HepG2 (cell line): ENCODE results near the gene ELL3. TPM values are rescaled to one million over a fixed set of nuclear protein-coding genes. Genes with fewer than 3 reads are reported as not detected.

Experiments
- AGO2 ChIP-seq: fragments of 200-400 bp; formaldehyde crosslinking; optimal IDR thresholded peaks from 2 replicates; pipeline ENCODE3; 2017; ENCODE audit warnings: mild to moderate bottlenecking, low read depth, low read length, moderate library complexity
- FOXC1 ChIP-seq: sonication (generic); formaldehyde crosslinking; IDR thresholded peaks from 2 replicates; pipeline ENCODE4 v1.8.0; 2022; ENCODE audit warnings: mild to moderate bottlenecking, missing genetic modification reagents, borderline replicate concordance
- HIC2 ChIP-seq: sonication (generic); formaldehyde crosslinking; IDR thresholded peaks from 2 replicates; pipeline ENCODE4 v1.9.0; 2022; ENCODE audit warnings: low read depth, missing genetic modification reagents
- MIER3 ChIP-seq: IDR thresholded peaks from 2 replicates; pipeline ENCODE4 v1.6.1; 2016; ENCODE audit warnings: missing compliant biosample characterization, borderline replicate concordance
- RFXAP ChIP-seq: sonication (generic); formaldehyde crosslinking; IDR thresholded peaks from 2 replicates; pipeline ENCODE4 v1.4.0; 2020; ENCODE audit warnings: missing genetic modification reagents, borderline replicate concordance
- SALL2 ChIP-seq: sonication (generic); formaldehyde crosslinking; IDR thresholded peaks from 2 replicates; pipeline ENCODE4 v1.8.1; 2023; ENCODE audit warnings: mild to moderate bottlenecking, missing genetic modification reagents, inconsistent platforms
- ZBTB7A ChIP-seq: sonication (generic); formaldehyde crosslinking; IDR thresholded peaks from 2 replicates; pipeline ENCODE4 v1.8.0; 2022; ENCODE audit warnings: mild to moderate bottlenecking, missing genetic modification reagents
- ZFAT ChIP-seq: sonication (generic); formaldehyde crosslinking; conservative IDR thresholded peaks from 2 replicates; pipeline ENCODE4 v1.8.1; 2023; ENCODE audit warnings: missing genetic modification reagents, inconsistent platforms
- ZKSCAN5 ChIP-seq: sonication (generic); formaldehyde crosslinking; IDR thresholded peaks from 2 replicates; pipeline ENCODE4 v1.5.1; 2020; ENCODE audit warnings: mild to moderate bottlenecking, missing genetic modification reagents
- ZNF350 ChIP-seq: sonication (generic); formaldehyde crosslinking; IDR thresholded peaks from 2 replicates; pipeline ENCODE4 v1.4.0; 2020; ENCODE audit warnings: mild to moderate bottlenecking, low read depth, missing genetic modification reagents, borderline replicate concordance
- ZNF782 ChIP-seq: sonication (generic); formaldehyde crosslinking; IDR thresholded peaks from 2 replicates; pipeline ENCODE4 v1.4.0; 2020; ENCODE audit warnings: missing genetic modification reagents, mild to moderate bottlenecking, borderline replicate concordance
- polyA plus RNA-seq, 8 experiments: library from polyadenylated mRNA; depleted of rRNA in 3 of 8; stranded (reverse) in 7 of 8; unstranded in 1 of 8; fragments of >200 nt; fragmentation: Illumina TruSeq in 4 of 8; extraction: Trizol in 4 of 8; gene quantifications; 2 replicates each; pipeline versions ENCODE4 v1.2.1 to v1.2.3, GENCODE V29; 2011 to 2016; ENCODE audit warnings: low read depth in 4 of 8, missing spikeins in 1 of 8, mixed read lengths in 1 of 8; ENCODE audit not compliant: insufficient read depth in 1 of 8
- total RNA-seq, 5 experiments: library from RNA; depleted of rRNA; stranded (reverse); fragments of >200 nt; fragmentation: Illumina TruSeq; extraction: Trizol; gene quantifications; 2 replicates each; pipeline ENCODE4 v1.2.3, GENCODE V29; 2016; ENCODE audit warnings: low read depth in 1 of 5
- TF ChIP-seq, protein P1 (sequence below): sonication (generic); formaldehyde crosslinking; IDR thresholded peaks from 2 replicates; pipeline ENCODE4 v1.4.0; 2020; ENCODE audit warnings: missing genetic modification reagents
- TF ChIP-seq, protein P2 (sequence below), 2 experiments: sonication (generic) in 1 of 2; formaldehyde crosslinking in 1 of 2; IDR thresholded peaks; 2 replicates each; pipeline versions ENCODE4 v1.4.0 to v1.6.1; 2018 to 2020; ENCODE audit warnings: missing genetic modification reagents in 2 of 2, borderline replicate concordance in 1 of 2, low read depth in 1 of 2, mild to moderate bottlenecking in 1 of 2, missing biosample characterization in 1 of 2
- TF ChIP-seq, protein P3 (sequence below): sonication (generic); formaldehyde crosslinking; IDR thresholded peaks from 2 replicates; pipeline ENCODE4 v1.9.0; 2021; ENCODE audit warnings: missing genetic modification reagents, borderline replicate concordance
- TF ChIP-seq, protein P4 (sequence below): IDR thresholded peaks from 2 replicates; pipeline ENCODE4 v1.6.1; 2012; ENCODE audit warnings: inconsistent platforms

The ELL3 gene
- total and polyA plus RNA-seq, 2 of the 13 experiments (the other 11 are each of a cell fraction or from before 2014, with no cell fraction given), result 6.1 to 8.8 TPM

GRCh38 chr15:43777267-43777914 lies 625 bp upstream of the ELL3 start (continued):
- TF ChIP-seq, protein P1, sequence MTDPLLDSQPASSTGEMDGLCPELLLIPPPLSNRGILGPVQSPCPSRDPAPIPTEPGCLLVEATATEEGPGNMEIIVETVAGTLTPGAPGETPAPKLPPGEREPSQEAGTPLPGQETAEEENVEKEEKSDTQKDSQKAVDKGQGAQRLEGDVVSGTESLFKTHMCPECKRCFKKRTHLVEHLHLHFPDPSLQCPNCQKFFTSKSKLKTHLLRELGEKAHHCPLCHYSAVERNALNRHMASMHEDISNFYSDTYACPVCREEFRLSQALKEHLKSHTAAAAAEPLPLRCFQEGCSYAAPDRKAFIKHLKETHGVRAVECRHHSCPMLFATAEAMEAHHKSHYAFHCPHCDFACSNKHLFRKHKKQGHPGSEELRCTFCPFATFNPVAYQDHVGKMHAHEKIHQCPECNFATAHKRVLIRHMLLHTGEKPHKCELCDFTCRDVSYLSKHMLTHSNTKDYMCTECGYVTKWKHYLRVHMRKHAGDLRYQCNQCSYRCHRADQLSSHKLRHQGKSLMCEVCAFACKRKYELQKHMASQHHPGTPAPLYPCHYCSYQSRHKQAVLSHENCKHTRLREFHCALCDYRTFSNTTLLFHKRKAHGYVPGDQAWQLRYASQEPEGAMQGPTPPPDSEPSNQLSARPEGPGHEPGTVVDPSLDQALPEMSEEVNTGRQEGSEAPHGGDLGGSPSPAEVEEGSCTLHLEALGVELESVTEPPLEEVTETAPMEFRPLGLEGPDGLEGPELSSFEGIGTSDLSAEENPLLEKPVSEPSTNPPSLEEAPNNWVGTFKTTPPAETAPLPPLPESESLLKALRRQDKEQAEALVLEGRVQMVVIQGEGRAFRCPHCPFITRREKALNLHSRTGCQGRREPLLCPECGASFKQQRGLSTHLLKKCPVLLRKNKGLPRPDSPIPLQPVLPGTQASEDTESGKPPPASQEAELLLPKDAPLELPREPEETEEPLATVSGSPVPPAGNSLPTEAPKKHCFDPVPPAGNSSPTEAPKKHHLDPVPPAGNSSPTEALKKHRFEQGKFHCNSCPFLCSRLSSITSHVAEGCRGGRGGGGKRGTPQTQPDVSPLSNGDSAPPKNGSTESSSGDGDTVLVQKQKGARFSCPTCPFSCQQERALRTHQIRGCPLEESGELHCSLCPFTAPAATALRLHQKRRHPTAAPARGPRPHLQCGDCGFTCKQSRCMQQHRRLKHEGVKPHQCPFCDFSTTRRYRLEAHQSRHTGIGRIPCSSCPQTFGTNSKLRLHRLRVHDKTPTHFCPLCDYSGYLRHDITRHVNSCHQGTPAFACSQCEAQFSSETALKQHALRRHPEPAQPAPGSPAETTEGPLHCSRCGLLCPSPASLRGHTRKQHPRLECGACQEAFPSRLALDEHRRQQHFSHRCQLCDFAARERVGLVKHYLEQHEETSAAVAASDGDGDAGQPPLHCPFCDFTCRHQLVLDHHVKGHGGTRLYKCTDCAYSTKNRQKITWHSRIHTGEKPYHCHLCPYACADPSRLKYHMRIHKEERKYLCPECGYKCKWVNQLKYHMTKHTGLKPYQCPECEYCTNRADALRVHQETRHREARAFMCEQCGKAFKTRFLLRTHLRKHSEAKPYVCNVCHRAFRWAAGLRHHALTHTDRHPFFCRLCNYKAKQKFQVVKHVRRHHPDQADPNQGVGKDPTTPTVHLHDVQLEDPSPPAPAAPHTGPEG (CRISPR knock-in tag), result peak; percentile 51; the same call in 1 of the 2 replicates
- TF ChIP-seq, protein P2, sequence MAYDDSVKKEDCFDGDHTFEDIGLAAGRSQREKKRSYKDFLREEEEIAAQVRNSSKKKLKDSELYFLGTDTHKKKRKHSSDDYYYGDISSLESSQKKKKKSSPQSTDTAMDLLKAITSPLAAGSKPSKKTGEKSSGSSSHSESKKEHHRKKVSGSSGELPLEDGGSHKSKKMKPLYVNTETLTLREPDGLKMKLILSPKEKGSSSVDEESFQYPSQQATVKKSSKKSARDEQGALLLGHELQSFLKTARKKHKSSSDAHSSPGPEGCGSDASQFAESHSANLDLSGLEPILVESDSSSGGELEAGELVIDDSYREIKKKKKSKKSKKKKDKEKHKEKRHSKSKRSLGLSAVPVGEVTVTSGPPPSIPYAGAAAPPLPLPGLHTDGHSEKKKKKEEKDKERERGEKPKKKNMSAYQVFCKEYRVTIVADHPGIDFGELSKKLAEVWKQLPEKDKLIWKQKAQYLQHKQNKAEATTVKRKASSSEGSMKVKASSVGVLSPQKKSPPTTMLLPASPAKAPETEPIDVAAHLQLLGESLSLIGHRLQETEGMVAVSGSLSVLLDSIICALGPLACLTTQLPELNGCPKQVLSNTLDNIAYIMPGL (CRISPR knock-in tag; IDR thresholded peaks at IDR 0.05; ENCODE audit: borderline replicate concordance in 1 of 2, low read depth in 1 of 2), result peak; percentile 97 to 98
- TF ChIP-seq ZBTB7A (peak; percentile 36; the same call in 1 of the 2 replicates), ZNF350 (peak; percentile 21; the same call in 1 of the 2 replicates), AGO2 (peak; percentile 20), ZNF782 (CRISPR knock-in tag) (peak; percentile 86; the same call in 1 of the 2 replicates), ZKSCAN5 (CRISPR knock-in tag) (no peak), MIER3 (peak; percentile 71; the same call in 1 of the 2 replicates), ZFAT (CRISPR knock-in tag) (no peak), SALL2 (CRISPR knock-in tag) (peak; percentile 66; the same call in 1 of the 2 replicates), FOXC1 (peak; percentile 46; the same call in 1 of the 2 replicates), HIC2 (CRISPR knock-in tag) (peak; percentile 48), RFXAP (peak; percentile 52; the same call in 1 of the 2 replicates)
- TF ChIP-seq, protein P3, sequence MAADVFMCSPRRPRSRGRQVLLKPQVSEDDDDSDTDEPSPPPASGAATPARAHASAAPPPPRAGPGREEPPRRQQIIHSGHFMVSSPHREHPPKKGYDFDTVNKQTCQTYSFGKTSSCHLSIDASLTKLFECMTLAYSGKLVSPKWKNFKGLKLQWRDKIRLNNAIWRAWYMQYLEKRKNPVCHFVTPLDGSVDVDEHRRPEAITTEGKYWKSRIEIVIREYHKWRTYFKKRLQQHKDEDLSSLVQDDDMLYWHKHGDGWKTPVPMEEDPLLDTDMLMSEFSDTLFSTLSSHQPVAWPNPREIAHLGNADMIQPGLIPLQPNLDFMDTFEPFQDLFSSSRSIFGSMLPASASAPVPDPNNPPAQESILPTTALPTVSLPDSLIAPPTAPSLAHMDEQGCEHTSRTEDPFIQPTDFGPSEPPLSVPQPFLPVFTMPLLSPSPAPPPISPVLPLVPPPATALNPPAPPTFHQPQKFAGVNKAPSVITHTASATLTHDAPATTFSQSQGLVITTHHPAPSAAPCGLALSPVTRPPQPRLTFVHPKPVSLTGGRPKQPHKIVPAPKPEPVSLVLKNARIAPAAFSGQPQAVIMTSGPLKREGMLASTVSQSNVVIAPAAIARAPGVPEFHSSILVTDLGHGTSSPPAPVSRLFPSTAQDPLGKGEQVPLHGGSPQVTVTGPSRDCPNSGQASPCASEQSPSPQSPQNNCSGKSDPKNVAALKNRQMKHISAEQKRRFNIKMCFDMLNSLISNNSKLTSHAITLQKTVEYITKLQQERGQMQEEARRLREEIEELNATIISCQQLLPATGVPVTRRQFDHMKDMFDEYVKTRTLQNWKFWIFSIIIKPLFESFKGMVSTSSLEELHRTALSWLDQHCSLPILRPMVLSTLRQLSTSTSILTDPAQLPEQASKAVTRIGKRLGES (CRISPR knock-in tag), result no peak
- TF ChIP-seq, protein P4, sequence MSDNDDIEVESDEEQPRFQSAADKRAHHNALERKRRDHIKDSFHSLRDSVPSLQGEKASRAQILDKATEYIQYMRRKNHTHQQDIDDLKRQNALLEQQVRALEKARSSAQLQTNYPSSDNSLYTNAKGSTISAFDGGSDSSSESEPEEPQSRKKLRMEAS, result peak; percentile 85
